GM18499 (cell line): ENCODE results near the gene ADAMTS5.

Experiments used
- ATAC-seq: cut with Tn5 transposase; IDR thresholded peaks from one replicate; pipeline ENCODE4 v1.9.1; 2021; ENCODE audit warnings: moderate number of reproducible peaks; ENCODE audit not compliant: insufficient read depth, unreplicated experiment

Gene ADAMTS5

DNA sequence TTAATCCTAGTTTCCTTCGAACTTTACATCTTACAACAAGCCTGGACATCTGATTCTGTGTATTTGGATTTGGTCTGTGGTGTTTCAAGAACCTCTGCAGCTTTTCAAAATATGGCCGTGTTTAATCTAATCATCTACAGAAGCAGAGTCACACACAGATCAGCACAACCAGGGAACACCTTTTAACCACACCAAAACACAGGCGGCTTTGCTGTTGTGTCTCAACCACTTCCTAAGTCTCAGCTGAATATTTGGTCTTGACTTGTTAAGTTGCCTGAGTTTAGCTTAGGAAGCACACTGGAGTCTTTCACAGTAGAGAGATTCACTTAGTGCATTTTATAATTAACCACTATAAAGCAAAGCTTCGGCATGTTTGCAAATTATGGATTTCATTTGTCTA is 17.1 kb downstream of the ADAMTS5 start:
- ATAC-seq: no peak

GRCh38 chr21:26948194-26948593 is 18.7 kb downstream of the ADAMTS5 start:
- no peak for ATAC-seq

DNA sequence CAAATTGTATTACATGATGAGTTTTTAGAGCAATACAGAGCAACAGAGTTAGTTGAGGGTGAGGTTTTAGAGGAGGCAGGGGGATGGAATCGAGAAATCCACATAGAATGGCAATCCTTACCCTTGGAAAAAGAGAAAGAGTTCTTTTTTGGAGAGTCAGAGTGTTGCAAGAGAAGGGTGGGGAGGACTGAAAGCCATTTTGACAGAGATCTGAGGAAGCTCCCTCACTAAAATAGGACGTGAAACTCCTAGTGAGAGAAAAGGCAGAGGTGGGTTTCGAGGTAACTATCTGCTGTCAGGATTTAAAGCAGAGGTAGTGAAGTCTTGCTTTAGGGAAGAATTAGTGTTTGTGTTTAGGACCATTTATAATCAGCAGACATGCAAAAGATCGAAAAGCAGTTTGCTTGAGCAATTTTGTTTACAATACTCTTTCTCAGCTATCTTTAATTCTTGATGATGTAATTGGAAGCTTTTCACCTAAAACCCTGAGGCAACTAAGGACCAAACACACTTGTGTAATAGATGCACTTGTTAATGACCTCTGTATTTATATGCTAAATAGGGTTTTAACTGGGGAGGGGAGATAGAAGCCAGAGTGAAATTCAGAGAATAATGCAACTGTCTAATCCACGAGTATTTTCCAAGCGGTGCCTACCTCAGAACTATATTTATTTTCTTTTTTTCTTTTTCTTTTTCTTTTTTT is 20.0 kb downstream of the ADAMTS5 start:
- ATAC-seq: no peak

- no peak for ATAC-seq
Measured at GRCh38 chr21:26945916-26946675, 20.8 kb downstream of the ADAMTS5 start.

DNA sequence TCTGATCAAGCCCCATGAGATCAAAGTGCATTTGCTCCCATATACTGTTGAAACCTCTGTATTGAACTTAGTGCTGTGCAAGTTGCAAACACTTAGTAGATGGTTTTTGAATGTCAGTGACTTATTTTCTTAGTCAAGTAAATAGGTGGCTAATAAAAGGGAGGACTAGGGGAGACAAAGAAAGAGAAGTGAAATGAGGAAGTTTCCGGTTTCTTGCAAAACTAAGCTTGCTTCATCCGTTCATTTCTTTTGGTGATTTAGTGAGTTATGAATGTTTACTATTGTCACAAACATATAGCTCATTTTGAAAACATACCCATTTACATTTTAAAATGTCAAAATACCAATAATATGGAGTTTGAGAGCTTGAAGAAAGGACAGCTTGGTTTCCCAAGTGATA is 23.0 kb downstream of the ADAMTS5 start:
- no peak for ATAC-seq

DNA sequence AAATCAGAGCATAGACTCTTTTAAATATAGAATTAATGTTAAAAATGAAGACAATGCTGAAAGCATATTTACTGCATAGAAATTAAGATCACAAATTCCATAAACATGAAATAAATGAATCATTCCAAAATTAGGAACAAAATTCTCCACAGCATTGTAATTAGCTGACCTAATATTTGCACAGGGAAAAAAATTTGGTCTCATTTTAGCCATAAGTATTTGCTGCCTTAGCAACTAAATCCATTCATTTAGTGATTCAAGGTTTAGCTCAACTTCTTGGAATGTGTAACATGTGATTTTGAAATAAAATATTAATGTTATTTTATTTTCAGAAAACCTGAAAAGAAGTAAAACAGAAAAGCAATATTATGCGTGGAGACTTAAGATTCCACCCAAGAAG is 25.5 kb downstream of the ADAMTS5 start:
- no peak for ATAC-seq

DNA sequence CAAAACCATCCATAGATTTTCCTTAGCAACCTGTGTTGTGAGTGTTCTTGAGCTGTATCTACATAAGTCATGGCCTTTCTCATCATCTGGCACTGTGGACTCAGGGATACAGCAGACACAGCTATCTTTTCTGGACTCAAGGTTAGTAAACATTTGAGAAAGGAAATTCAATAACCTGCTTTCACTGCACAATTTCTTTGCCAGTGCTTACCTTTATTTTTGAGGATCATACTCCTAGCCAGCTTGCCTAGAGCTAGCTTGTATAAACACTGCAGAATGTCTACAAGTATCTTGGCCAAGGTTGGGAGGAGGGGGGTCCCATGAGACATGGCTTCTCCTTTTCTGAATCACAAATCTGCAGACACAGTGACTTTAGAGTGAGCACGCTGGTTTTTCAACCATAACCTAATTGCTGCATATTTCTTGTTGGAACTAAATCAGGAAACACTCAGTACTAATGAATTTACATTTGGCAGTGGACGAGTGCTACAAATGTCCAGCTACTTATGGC is 27.2 kb downstream of the ADAMTS5 start:
- no peak for ATAC-seq

GRCh38 chr21:26936641-26937040 is 30.2 kb downstream of the ADAMTS5 start:
- no peak for ATAC-seq

DNA sequence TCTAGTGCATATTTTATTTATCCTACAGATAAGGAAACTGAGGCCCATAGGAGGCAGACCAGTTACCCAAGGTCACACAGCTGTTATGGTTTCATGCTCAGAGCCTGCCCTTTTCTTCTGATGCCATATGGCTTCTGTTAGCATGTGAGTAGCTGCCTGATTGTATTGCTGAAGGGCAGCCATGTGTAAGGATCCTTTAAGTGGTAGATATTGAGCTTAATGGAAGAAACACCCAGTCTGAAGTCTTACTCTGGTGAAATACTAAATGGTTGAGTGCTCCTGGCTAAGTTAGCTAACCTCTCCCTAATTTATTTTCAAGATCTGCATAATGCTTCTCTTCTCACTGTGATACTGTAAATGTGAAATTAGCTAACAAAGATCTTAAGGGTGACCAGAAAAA is 30.9 kb downstream of the ADAMTS5 start:
- no peak for ATAC-seq

DNA sequence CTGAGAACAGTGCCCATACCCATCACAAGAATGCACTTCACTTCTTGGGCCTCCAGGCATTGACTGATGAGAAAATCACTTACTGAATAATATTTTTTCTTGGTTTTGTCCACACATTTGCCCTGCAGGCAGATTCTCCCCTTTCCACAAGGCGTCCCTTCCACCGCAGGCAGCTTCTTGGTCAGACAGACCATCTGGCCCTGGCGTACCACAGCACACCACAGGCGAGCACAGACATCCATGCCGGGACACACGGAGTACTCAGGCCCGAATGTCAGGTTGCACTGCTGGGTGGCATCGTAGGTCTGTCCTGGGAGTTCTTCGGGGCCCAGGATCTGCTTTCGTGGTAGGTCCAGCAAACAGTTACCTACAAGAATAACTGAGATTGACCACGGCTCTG is 32.5 kb downstream of the ADAMTS5 start:
- no peak for ATAC-seq

DNA sequence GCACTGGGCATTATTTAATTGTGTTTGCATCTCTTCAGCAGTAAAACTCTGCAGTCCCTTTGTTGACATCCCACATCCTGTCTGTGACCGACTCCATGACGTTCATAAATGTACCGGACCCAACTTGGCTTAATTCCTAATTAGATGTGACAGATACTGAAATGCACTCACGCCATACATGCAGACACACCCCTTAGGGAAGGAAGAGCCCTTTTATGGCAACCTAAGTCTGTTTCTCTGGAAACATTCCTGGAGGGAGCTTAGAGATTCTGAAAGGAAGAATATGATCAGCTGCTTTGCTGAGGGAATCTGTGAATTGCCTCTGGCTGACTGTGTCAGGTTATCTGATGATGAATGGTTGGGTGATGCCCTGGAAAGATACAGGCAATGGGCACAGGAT is 33.4 kb downstream of the ADAMTS5 start:
- no peak for ATAC-seq

DNA sequence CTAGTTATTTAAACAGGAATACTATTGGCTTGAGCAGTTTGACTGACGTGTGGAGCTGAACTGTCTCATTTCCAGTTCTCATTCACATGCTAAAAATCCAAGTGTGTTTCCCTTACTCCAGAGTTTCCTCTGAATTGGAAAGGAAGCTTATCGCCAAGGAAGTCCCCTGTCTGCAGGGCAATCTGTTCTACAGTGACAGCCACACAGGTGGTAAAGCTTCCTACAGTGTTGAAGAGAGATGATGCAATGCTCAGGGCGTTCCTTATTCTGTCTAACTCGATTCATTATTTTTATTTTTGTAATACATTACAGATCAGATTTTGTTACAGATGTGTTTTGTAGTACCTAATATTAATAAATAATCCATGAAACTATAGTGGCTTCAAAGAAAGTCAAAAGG is 41.3 kb downstream of the ADAMTS5 start:
- ATAC-seq: no peak

DNA sequence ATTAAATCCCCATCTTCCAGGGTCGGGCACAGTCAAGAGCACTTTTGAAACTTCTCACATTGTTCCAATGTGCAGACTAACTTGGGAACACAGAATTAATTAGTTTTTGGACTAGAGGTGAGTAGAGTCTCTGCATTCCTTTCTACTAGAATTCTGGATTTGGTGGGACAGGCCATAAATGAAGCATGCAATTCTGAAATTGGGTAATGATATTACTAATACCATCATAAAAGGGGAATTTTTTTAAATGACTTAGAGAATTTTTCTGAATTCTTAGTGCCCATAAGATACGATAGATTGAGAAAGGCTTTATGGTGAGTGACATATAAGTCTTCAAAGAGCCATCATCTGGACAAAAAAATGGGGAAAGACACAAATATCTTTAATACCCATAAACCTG is 41.8 kb downstream of the ADAMTS5 start:
- no peak for ATAC-seq

DNA sequence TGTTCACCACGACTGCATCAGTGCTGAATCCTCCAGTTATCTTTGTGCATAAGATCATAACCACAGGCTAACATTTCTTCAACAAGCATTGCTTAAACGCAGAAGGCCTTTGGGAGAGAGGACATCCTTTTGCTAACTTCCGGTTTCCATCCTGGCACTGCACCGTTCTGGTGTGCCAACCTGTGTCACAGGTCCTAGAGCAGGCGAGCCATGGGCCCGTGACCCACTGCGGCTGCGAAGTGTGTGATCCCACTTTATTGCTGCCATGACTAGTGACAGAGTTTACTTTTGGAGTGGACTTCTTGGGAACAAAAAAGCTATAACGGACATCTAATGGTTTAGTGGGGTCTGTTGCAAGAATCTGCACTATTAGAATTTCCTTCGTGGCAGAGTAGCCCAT is 42.9 kb downstream of the ADAMTS5 start:
- ATAC-seq: no peak

DNA sequence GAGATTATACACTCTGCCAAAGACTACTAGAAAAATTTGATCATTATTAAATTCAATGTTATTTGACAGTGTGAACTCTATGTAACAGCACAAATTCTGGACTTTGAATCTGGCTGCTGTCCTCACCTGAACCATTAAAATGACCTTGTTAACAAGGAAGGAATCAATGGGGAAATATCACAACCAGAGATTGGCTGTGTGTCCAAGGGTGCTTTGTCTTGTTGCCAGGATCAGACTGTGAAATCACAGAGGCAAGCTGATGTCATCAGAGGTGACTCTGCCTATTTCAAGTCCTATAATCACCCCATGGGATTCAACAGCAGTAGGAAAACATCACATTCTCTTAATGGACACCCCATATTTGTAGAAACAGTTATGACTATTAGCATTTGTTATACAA is 46.8 kb downstream of the ADAMTS5 start:
- ATAC-seq: no peak

DNA sequence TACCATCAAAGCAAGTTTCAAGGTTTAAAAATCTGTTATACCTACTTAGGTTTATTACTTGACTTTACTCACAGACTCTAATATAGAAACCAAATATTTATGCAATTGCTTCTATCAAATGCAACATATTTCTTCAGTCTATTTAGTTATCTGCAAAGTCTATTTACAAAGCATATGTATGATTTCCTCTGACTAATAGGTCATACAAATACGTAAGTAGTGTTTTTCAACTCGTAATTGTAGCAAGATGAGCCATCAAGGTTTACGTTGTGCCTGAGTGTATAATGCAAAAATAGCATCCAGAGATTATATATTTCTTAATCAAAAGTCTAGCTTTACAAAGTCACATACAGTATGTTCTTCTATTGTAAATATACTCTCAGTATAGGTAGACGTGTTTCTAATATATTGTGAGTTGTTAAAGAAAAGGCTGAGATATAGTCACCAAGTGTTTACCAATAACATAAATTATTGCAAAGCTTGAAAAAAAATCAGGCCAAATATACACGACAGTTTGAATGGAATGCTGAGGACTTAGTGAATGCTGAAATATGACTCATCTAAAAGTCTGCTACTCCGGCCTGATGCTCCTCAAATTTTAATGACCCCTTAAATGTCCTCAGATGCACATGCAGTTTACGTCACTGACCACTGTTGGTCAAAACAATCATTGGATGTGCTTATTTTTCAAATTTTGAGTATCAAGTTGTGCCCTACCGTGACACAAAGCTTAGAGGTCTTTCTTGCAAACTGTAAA is 48.4 kb downstream of the ADAMTS5 start:
- ATAC-seq: no peak

DNA sequence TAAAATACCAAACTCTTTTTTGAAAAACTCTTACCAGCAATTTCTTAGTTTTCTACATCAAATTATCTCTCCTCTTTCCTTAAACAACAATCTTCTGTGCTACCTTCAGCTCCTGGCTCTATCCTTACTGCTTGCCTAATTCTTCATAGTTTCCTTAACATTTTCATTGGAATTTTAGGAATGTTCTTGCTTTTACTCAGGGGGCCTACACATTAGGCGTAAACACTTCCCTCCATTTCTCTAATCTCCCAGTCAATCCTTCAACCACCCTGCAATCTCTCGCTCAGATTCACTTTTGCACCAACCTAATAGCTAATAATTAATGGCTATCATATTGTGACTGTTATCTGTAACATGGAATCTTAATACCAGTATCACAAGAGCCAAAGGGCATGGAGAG is 50.1 kb downstream of the ADAMTS5 start:
- ATAC-seq: no peak

- ATAC-seq: no peak
Measured at GRCh38 chr21:26914557-26914956, 52.3 kb downstream of the ADAMTS5 start.

GRCh38 chr21:26912466-26912865 is 54.4 kb downstream of the ADAMTS5 start:
- no peak for ATAC-seq

- no peak for ATAC-seq
Measured at GRCh38 chr21:26909972-26910371, 56.9 kb downstream of the ADAMTS5 start.

- ATAC-seq: no peak
Measured at GRCh38 chr21:26900980-26901379, 65.9 kb downstream of the ADAMTS5 start.
